Astrocyte of the cerebellum (primary cell): ENCODE data around the gene BORCS5.

Experiments
- DNase-seq: peaks from one replicate; pipeline ENCODE4 v3.0.0-alpha.2; 2011; ENCODE audit warnings: low read depth
- H3K4me3 ChIP-seq: 2 replicates; pipeline ENCODE4 v1.5.1; 2011; ENCODE audit warnings: mild to moderate bottlenecking, low read depth, low read length, moderate library complexity
- in situ Hi-C: cut with HindIII; loops from 2 replicates; pipeline ENCODE4 v1.10.0; 2017; ENCODE audit warnings: low sequenced_read_pairs
- TF ChIP-seq, protein P1 (sequence below): IDR thresholded peaks from 2 replicates; pipeline ENCODE4 v1.5.1; 2012; ENCODE audit warnings: low read length, low read depth, moderate library complexity, mild to moderate bottlenecking; ENCODE audit errors: missing control alignments

The BORCS5 gene

DNA sequence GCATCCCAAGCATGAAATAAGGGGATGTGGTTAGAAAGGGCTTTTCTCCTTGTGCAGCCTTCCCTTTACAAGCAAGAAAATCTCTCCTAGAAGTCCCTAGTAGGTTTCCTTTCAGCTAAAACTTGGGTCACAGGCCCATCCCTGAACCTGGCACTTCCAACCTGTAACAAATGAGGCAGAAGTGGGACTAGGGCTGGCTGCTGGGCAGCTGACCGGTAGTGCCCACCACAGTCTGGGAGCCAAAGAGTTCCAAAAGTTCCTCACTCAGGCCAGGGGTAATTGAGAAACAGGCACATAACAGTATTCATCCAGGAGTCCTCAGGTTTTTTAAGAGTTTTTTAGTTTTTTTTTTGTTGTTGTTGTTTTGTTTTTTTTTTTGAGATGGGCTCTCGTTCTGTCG is 30.6 kb upstream of the BORCS5 start:
- in situ Hi-C loops = loop anchor here (5.0 to 25.0 kb wide), 3 partner anchors 61 to 239 kb away; partner anchors contain the start of gene LRP6
- H3K4me3 ChIP-seq = no peak overlapping the region
- no peak for DNase-seq
- TF ChIP-seq, protein P1, sequence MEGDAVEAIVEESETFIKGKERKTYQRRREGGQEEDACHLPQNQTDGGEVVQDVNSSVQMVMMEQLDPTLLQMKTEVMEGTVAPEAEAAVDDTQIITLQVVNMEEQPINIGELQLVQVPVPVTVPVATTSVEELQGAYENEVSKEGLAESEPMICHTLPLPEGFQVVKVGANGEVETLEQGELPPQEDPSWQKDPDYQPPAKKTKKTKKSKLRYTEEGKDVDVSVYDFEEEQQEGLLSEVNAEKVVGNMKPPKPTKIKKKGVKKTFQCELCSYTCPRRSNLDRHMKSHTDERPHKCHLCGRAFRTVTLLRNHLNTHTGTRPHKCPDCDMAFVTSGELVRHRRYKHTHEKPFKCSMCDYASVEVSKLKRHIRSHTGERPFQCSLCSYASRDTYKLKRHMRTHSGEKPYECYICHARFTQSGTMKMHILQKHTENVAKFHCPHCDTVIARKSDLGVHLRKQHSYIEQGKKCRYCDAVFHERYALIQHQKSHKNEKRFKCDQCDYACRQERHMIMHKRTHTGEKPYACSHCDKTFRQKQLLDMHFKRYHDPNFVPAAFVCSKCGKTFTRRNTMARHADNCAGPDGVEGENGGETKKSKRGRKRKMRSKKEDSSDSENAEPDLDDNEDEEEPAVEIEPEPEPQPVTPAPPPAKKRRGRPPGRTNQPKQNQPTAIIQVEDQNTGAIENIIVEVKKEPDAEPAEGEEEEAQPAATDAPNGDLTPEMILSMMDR = no peak

DNA sequence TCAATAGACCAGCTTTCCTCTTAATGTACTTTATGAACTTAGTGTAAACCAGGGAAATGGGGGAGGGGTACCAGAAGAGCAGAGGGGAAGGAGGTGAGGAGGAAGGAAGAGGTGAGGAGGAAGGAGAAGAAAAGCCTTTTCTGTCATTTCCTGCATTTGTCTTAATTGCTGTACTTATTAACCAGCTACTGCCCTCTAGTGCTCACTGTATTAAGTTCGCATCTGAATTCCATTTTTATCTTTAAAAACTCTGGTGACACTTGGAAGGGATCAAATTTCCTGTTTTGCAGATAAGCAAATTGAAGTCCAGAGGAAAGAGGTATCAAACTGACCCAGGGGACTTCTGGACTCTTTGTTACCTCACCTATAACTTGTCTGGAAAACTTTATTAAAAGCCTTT is 29.1 kb upstream of the BORCS5 start:
- TF ChIP-seq, protein P1 = peak; percentile 55
- DNase-seq = peak; percentile 61
- no peak overlapping the region for H3K4me3 ChIP-seq

DNA sequence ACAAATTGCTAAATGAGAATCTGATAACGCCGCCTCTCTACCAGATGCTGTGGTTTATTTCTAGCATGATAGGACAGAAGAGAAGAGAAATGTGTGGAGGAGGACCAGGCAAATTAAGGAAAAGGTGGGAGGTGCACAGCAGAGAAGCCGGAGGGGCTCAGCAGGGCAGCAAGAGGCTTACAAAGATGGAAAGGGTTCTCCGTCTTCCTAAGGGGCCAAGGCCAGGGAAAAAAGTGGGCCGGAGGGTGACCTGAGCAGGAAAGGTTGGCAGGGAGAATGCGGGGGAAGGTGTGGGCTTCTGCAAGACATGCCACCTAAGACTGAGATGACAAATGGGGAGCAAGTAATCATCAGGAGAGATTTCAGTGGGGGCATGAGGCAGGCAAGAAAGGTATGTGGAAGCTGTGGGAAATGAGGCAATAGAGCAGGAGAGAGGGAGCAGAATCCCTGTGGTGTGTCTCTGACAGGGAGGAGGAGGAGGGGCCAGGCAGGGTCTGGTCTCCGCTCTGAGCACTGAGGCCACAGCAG is 25.6 kb upstream of the BORCS5 start:
- no peak for DNase-seq
- in situ Hi-C loops = loop anchor here (25.0 kb wide), 1 partner anchor 244 kb away; no protein-coding TSS in a partner anchor
- TF ChIP-seq, protein P1 = no peak
- no peak overlapping the region for H3K4me3 ChIP-seq

More for the DNA sequence above, 29.1 kb upstream of the BORCS5 start:
- in situ Hi-C loops = loop anchor here (5.0 to 25.0 kb wide), 3 partner anchors 63 to 241 kb away; partner anchors contain the start of gene LRP6

DNA sequence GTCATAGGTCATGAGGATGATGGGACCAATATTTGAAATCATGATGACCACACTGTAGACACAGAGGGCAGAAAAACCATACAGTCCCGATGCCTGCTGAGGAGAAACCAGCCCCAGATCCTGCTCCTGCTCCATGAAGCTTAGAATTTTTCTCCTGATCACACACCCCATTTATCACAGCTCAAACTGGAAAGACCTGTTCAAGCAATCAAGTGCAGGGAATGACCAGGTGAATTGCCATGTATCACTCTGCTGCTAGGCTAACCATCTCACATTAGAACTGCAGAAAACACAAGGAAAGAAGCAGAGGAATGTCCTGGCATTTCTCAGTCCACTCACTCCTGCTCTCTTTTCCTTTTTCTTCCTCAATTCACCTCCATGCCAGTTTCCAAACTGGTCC is 25.0 kb upstream of the BORCS5 start:
- no peak for DNase-seq
- TF ChIP-seq, protein P1 = no peak
- no peak overlapping the region for H3K4me3 ChIP-seq
- in situ Hi-C loops = loop anchor here (25.0 kb wide), 1 partner anchor 245 kb away; no protein-coding TSS in a partner anchor

GRCh38 chr12:12333407-12334366 is 23.2 kb upstream of the BORCS5 start:
- no peak overlapping the region for H3K4me3 ChIP-seq
- in situ Hi-C loops = loop anchor here (25.0 kb wide), 1 partner anchor 246 kb away; no protein-coding TSS in a partner anchor
- peak; percentile 64 for DNase-seq
- TF ChIP-seq, protein P1 = no peak

- in situ Hi-C loops = loop anchor here (25.0 kb wide), 1 partner anchor 247 kb away; no protein-coding TSS in a partner anchor
- TF ChIP-seq, protein P1 = peak; percentile 78
- no peak for DNase-seq
- no peak overlapping the region for H3K4me3 ChIP-seq
Measured at GRCh38 chr12:12334367-12335040, 22.4 kb upstream of the BORCS5 start.
